OCI-LY3 (cell line): ENCODE results near the gene GRIA3.
A peak's percentile ranks its signal among the peaks of the same experiment; 100 is the strongest.

ENCODE experiments used
- H2AFZ ChIP-seq: fragments of 200-600, 300-600 bp; shearing (Covaris generic); 2 replicates; pipeline ENCODE4 v1.6.0; 2014; ENCODE audit warnings: antibody characterized with exemption, low read depth, low read length
- H3K27ac ChIP-seq: fragments of 200-600, 300-600 bp; sonication (generic); 2 replicates; pipeline ENCODE4 v1.5.1; 2014; ENCODE audit warnings: mild to moderate bottlenecking, low read length, moderate library complexity, mixed read lengths
- H3K27me3 ChIP-seq: fragments of 200-600, 300-600 bp; sonication (generic); 2 replicates; pipeline ENCODE4 v1.6.1; 2014; ENCODE audit warnings: low read depth, low read length, mixed read lengths
- H3K36me3 ChIP-seq: fragments of 200-600, 300-600 bp; sonication (generic); replicated peaks from 2 replicates; pipeline ENCODE3; 2014; ENCODE audit warnings: low read depth, low read length, mixed read lengths
- H3K4me1 ChIP-seq: fragments of 300-600, 200-600 bp; sonication (generic); 2 replicates; pipeline ENCODE4 v1.6.1; 2014; ENCODE audit warnings: low read length, mixed read lengths
- H3K4me2 ChIP-seq: fragments of 200-600, 300-600 bp; sonication (generic); 2 replicates; pipeline ENCODE4 v1.6.1; 2014; ENCODE audit warnings: low read length, mixed read lengths
- H3K4me3 ChIP-seq: fragments of 300-600, 200-600 bp; sonication (generic); 2 replicates; pipeline ENCODE4 v1.5.1; 2014; ENCODE audit warnings: antibody characterized with exemption, mild to moderate bottlenecking, low read length, moderate library complexity
- H3K79me2 ChIP-seq: fragments of 300-600, 200-600 bp; shearing (Covaris generic); 2 replicates; pipeline ENCODE4 v1.6.1; 2014; ENCODE audit warnings: mild to moderate bottlenecking, low read length, mixed read lengths
- H3K9ac ChIP-seq: fragments of 300-600, 200-600 bp; shearing (Covaris generic); 2 replicates; pipeline ENCODE4 v1.6.0; 2014; ENCODE audit warnings: mild to moderate bottlenecking, low read length, moderate library complexity
- H3K9me3 ChIP-seq: fragments of 200-600, 300-600 bp; shearing (Covaris generic); 2 replicates; pipeline ENCODE4 v1.6.1; 2014; ENCODE audit warnings: low read length, mixed read lengths; ENCODE audit not compliant: insufficient read depth
- H4K20me1 ChIP-seq: fragments of 200-600, 300-600 bp; sonication (generic); 2 replicates; pipeline ENCODE4 v1.6.1; 2016; ENCODE audit warnings: low read length, mixed read lengths; ENCODE audit not compliant: insufficient read depth
- CTCF ChIP-seq: fragments of 200-600, 300-600 bp; sonication (generic); IDR thresholded peaks from 2 replicates; pipeline ENCODE4 v1.5.1; 2014; ENCODE audit warnings: antibody characterized with exemption, low read length, low read depth
- EZH2phosphoT487 ChIP-seq: fragments of 200-600 bp; shearing (Covaris generic); IDR thresholded peaks from 2 replicates; pipeline ENCODE4 v1.6.1; 2018; ENCODE audit warnings: antibody characterized with exemption, mixed run types, low read depth

Gene GRIA3

DNA sequence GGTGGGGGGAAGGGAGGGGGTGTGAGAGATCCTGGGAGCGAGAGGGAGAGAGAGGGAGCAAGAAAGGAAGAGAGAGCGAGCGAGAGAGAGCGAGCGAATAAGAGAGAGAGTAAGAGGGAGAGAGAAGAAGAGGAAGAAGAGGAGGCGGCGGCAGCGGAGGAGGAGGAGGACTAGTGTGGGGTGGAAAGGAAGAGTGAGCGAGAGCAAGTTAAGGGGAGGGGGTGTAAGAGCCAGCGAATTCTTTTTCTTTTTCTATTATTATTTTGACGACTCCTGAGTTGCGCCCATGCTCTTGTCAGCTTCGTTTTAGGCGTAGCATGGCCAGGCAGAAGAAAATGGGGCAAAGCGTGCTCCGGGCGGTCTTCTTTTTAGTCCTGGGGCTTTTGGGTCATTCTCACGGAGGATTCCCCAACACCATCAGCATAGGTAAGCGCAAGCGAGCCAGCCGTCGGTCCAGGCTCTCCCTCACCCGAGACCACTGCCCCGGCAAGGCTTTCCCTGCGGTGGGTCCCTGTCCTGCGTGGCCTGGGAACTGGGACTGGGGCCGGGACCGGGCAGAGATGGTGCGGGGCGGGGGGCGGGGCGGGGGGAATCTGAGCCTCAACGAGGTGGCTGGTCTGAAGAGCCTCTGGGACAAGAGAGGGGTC lies at the start of gene GRIA3:
Gene GRIA3, plus strand, starts transcription at position 60 of the 647 bp plus-strand sequence. Its CDS starts 258 bp downstream, at position 318.
- no peak within 1 kb of the TSS for H3K27ac ChIP-seq
- H4K20me1 ChIP-seq = no peaks in the 10 kb centered on the region
- TF ChIP-seq CTCF (no peak), EZH2phosphoT487 (no peak)
- H3K4me2 ChIP-seq = no peak within 1 kb of the TSS
- H3K4me1 ChIP-seq = no peaks in the 10 kb centered on the region
- H3K9ac ChIP-seq = no peak within 1 kb of the TSS
- no peak within 1 kb of the TSS for H3K4me3 ChIP-seq
- H3K27me3 ChIP-seq = no peaks in the 10 kb centered on the region
- no peak within 1 kb of the TSS for H2AFZ ChIP-seq
- no peaks in the 10 kb centered on the region for H3K36me3 ChIP-seq
- H3K9me3 ChIP-seq = no peaks in the 10 kb centered on the region
- no peaks in the 10 kb centered on the region for H3K79me2 ChIP-seq

GRCh38 chrX:123138473-123138872 lies 45.6 kb upstream of the GRIA3 start:
- no peaks in the 10 kb centered on the region for H4K20me1 ChIP-seq
- no peak overlapping the region for H2AFZ ChIP-seq
- no peak overlapping the region for H3K9ac ChIP-seq
- peaks cover 8% of the 10 kb centered on the region for H3K4me1 ChIP-seq
- no peaks in the 10 kb centered on the region for H3K79me2 ChIP-seq
- H3K9me3 ChIP-seq = no peaks in the 10 kb centered on the region
- no peak overlapping the region for H3K4me3 ChIP-seq
- H3K27me3 ChIP-seq = no peaks in the 10 kb centered on the region
- TF ChIP-seq EZH2phosphoT487 (no peak), CTCF (no peak)
- no peak overlapping the region for H3K27ac ChIP-seq
- H3K36me3 ChIP-seq = no peaks in the 10 kb centered on the region
- no peak overlapping the region for H3K4me2 ChIP-seq

GRCh38 chrX:123140454-123140853 lies 43.6 kb upstream of the GRIA3 start:
- Histone ChIP-seq H3K4me1 (peaks cover 8% of the 10 kb centered on the region), H3K27me3 (no peaks in the 10 kb centered on the region), H3K36me3 (no peaks in the 10 kb centered on the region), H3K4me2 (no peak overlapping the region), H3K9me3 (no peaks in the 10 kb centered on the region), H2AFZ (no peak overlapping the region), H3K4me3 (no peak overlapping the region), H4K20me1 (no peaks in the 10 kb centered on the region), H3K9ac (no peak overlapping the region), H3K27ac (no peak overlapping the region), H3K79me2 (no peaks in the 10 kb centered on the region)
- TF ChIP-seq CTCF = no peak
- no peak for TF ChIP-seq EZH2phosphoT487

GRCh38 chrX:123140904-123141303 lies 43.2 kb upstream of the GRIA3 start:
- Histone ChIP-seq H3K79me2 (no peaks in the 10 kb centered on the region), H3K4me2 (peak overlapping the region; percentile 13; the same call in 1 of the 2 replicates), H3K4me1 (peaks cover 8% of the 10 kb centered on the region), H4K20me1 (no peaks in the 10 kb centered on the region), H3K4me3 (no peak overlapping the region), H3K9me3 (no peaks in the 10 kb centered on the region), H3K36me3 (no peaks in the 10 kb centered on the region), H3K9ac (no peak overlapping the region), H3K27me3 (no peaks in the 10 kb centered on the region), H2AFZ (no peak overlapping the region), H3K27ac (no peak overlapping the region)
- TF ChIP-seq CTCF = no peak
- TF ChIP-seq EZH2phosphoT487 = no peak
